Measurements from ENCODE around the gene ZFP36L1.

The ZFP36L1 gene

DNA sequence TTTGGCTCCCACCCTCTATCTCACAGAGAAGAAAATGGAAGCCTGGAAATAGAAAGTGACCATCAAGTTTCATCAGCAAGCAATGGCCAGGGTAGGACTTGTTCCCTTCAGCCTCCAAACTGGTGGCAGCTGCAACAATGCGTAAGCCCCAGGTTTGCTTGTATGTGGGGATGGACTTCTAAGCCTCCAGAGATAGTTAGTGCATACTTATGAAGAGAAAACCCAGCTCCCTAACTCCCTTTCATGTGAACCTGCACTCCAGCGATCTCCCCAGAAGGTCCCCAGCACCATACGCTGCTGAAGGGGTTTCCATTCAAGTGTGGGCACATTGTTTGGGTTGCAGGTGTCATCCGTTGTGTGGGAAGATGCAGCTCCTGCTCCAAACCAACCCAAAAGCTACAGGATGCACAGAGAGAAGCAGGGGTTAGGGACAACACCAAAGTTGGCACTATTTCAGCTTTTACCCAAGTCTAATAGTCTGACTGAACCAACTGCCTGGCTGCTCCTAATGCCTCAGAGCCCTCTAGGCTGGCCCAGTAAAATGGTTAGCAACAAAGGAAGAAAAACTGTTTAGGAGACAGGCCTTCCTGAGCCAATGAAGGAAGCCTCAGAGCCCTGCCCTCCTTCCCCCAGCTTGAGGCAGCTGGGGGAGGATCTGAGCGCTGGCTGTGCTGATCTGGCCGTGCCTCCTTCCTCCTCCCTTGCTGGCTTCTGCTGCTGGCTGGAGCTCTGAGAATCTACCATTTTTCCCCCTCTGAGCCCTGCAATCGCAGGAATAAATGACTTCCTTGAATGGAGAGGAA, 12.3 kb downstream of the ZFP36L1 start:
- Histone ChIP-seq H3K4me3 (ENCODE audit: low read length) (no peak overlapping the region), H3K27me3 (replicated peaks; ENCODE audit: control insufficient read depth, insufficient read depth, low read length) (no peaks in the 10 kb centered on the region), H3K9ac (ENCODE audit: low read length) (peak overlapping the region; percentile 48), H3K36me3 (ENCODE audit: control insufficient read depth, insufficient read depth, low read length, severe bottlenecking) (no peaks in the 10 kb centered on the region), H3K9me3 (ENCODE audit: control insufficient read depth, low read length) (no peaks in the 10 kb centered on the region), H3K4me1 (ENCODE audit: control insufficient read depth, insufficient read depth, low read length) (peaks cover 39% of the 10 kb centered on the region)
- peak; percentile 63 for DNase-seq (ENCODE audit: low read depth)

DNA sequence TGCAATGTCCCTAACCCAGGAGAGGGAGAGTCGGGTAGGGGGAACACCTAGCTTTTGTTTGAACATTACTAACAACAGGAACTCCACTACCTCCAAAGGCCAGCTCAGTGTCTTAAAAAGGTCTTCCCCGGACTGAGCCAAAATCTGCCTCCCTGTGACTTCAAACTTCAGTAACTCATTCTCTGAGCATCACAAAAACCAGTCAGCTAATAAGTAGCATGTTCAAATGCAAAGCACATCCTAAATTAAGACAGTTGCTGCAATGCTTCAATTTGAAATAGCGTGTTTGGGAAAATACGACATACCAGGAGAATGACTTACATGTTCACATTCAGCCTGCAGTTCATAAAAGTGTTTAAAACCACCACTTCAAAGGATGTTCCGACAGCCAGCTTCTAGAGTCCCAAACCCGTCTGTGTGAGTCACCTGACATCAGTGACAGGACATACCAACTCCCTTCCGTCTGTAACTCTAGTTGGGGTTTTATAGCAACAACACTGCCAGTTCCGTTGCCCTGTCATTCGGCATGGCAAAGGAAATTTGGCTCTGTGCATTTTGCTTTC, 13.0 kb downstream of the ZFP36L1 start:
- peak; percentile 84 for DNase-seq (ENCODE audit: low read depth)
- Histone ChIP-seq H3K4me3 (ENCODE audit: low read length) (no peak overlapping the region), H3K36me3 (ENCODE audit: control insufficient read depth, insufficient read depth, low read length, severe bottlenecking) (no peaks in the 10 kb centered on the region), H3K9me3 (ENCODE audit: control insufficient read depth, low read length) (no peaks in the 10 kb centered on the region), H3K9ac (ENCODE audit: low read length) (no peak overlapping the region), H3K4me1 (ENCODE audit: control insufficient read depth, insufficient read depth, low read length) (peaks cover 33% of the 10 kb centered on the region), H3K27me3 (replicated peaks; ENCODE audit: control insufficient read depth, insufficient read depth, low read length) (no peaks in the 10 kb centered on the region)

DNA sequence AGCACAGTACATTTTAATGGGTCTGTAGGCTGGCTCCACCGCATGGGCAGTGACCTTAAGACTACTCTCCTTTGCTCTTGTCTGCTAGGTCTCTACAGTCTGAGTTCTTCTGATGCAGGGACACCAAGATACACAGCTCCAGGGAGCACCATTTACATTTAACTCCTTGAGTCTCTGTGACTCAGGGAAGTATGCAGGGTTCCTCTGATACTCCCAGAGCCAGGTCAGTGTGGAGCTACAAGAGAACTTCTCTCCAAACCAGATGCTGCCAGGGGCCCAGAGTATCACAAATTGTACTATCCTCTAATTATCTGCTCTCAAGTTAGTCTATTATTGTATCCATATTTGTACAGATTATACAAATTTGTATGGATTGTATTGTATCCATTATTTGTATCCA, 15.2 kb downstream of the ZFP36L1 start:
- peaks cover 30% of the 10 kb centered on the region for H3K4me1 ChIP-seq (ENCODE audit: control insufficient read depth, insufficient read depth, low read length)
- no peaks in the 10 kb centered on the region for H3K9me3 ChIP-seq (ENCODE audit: control insufficient read depth, low read length)
- DNase-seq (ENCODE audit: low read depth): no peak
- no peaks in the 10 kb centered on the region for H3K27me3 ChIP-seq (replicated peaks; ENCODE audit: control insufficient read depth, insufficient read depth, low read length)
- H3K9ac ChIP-seq (ENCODE audit: low read length): no peak overlapping the region
- H3K36me3 ChIP-seq (ENCODE audit: control insufficient read depth, insufficient read depth, low read length, severe bottlenecking): no peaks in the 10 kb centered on the region
- H3K4me3 ChIP-seq (ENCODE audit: low read length): no peak overlapping the region

DNA sequence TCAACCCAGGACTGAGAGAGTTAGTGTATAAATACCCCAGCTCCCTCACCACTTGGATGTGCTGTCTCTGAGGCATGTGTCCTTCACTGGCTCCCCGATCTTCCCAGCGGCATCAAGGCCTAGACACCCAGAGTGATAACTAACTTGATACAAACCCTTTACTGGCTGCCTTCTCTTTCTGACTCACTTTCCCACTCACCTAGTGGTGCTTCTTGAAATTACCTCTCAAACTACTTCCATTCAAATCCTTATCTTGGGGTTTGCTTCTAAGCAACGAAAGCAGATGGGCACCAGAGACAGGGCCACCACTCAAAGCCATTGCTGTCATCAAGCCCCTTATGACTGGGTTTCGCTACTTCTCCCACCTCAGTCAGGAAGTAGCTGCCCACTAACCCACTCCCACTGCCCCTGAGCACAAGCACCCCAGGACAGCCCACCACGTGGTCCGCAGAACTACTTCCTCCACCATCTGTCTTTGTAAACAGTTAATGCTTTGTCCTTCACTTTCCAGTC, 17.2 kb downstream of the ZFP36L1 start:
- H3K36me3 ChIP-seq (ENCODE audit: control insufficient read depth, insufficient read depth, low read length, severe bottlenecking): no peaks in the 10 kb centered on the region
- H3K9me3 ChIP-seq (ENCODE audit: control insufficient read depth, low read length): no peaks in the 10 kb centered on the region
- no peak overlapping the region for H3K9ac ChIP-seq (ENCODE audit: low read length)
- no peak for DNase-seq (ENCODE audit: low read depth)
- H3K4me1 ChIP-seq (ENCODE audit: control insufficient read depth, insufficient read depth, low read length): peaks cover 20% of the 10 kb centered on the region
- no peak overlapping the region for H3K4me3 ChIP-seq (ENCODE audit: low read length)
- H3K27me3 ChIP-seq (replicated peaks; ENCODE audit: control insufficient read depth, insufficient read depth, low read length): no peaks in the 10 kb centered on the region

DNA sequence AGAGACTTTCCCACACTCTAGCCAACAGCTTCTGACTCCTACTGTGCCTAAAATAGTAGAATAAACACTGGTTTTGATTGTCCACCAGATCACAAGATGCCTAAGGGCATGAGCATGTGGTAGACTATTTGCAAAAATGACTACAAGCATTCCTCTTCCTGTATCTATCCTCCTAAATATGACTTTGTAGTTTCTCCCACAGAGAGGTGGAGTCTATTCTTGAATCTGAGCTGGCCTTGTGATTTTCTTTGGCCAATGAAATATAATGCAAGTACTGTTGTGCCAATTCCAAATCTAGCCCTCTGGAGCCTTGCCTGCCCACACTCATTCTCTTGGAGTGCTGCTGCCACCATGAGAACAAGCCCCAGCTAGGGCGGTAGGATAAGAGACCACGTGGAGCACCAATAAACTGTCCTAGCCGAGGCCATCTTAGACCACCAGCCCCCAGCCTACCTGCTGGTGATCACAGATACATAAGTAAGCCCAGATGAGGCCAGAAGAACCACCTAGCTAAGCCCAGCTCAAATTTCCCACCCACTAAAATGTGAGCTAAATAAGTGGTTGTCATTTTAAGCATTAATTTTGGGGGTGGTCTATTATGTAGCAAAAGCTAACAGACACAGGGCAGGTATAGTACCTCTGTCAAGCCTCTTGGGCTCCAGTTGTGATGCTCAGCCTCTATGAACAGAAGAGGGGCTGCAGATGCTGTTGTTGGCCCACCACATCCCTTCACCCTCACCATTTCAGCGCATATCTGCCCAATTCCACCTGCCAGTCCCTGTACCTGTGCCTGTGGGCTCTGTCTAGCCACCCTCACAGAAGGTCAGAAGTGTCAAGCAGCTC, 17.9 kb downstream of the ZFP36L1 start:
- no peak overlapping the region for H3K4me3 ChIP-seq (ENCODE audit: low read length)
- no peak overlapping the region for H3K9ac ChIP-seq (ENCODE audit: low read length)
- H3K36me3 ChIP-seq (ENCODE audit: control insufficient read depth, insufficient read depth, low read length, severe bottlenecking): no peaks in the 10 kb centered on the region
- peak; percentile 67 for DNase-seq (ENCODE audit: low read depth)
- H3K4me1 ChIP-seq (ENCODE audit: control insufficient read depth, insufficient read depth, low read length): peaks cover 14% of the 10 kb centered on the region
- H3K9me3 ChIP-seq (ENCODE audit: control insufficient read depth, low read length): no peaks in the 10 kb centered on the region
- H3K27me3 ChIP-seq (replicated peaks; ENCODE audit: control insufficient read depth, insufficient read depth, low read length): no peaks in the 10 kb centered on the region

DNA sequence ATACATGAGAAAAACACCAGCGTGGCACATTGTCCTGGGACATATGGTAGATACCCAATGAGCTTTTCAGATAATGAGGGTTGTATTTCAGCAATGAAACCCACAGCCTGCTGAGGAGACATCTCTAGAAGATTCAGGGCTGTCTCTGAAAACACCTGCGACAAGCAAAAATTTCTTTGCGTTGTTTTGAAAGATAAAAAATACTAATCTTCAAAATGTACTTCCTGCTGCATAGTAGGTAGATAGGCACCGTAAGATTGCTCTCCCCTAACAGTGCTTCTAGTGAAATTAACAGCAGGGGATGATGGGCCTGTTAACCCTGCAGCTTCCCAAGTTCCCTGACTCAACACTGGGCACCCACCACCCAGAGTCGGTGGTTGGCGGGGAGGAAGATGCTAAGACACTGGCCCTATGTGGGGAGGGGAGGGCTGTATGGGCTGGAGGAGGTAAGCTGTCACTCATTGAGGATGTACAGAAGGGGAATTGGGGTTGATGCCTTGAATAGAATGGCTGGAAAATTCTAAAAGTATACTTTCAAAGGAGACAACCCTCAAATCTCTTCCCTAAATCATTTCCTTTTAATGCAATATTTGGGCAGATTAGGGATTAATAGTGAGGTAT, 20.0 kb downstream of the ZFP36L1 start:
- no peaks in the 10 kb centered on the region for H3K36me3 ChIP-seq (ENCODE audit: control insufficient read depth, insufficient read depth, low read length, severe bottlenecking)
- no peaks in the 10 kb centered on the region for H3K9me3 ChIP-seq (ENCODE audit: control insufficient read depth, low read length)
- no peak overlapping the region for H3K4me3 ChIP-seq (ENCODE audit: low read length)
- peaks cover under 1% of the 10 kb centered on the region for H3K4me1 ChIP-seq (ENCODE audit: control insufficient read depth, insufficient read depth, low read length)
- no peak for DNase-seq (ENCODE audit: low read depth)
- H3K27me3 ChIP-seq (replicated peaks; ENCODE audit: control insufficient read depth, insufficient read depth, low read length): no peaks in the 10 kb centered on the region
- H3K9ac ChIP-seq (ENCODE audit: low read length): no peak overlapping the region

DNA sequence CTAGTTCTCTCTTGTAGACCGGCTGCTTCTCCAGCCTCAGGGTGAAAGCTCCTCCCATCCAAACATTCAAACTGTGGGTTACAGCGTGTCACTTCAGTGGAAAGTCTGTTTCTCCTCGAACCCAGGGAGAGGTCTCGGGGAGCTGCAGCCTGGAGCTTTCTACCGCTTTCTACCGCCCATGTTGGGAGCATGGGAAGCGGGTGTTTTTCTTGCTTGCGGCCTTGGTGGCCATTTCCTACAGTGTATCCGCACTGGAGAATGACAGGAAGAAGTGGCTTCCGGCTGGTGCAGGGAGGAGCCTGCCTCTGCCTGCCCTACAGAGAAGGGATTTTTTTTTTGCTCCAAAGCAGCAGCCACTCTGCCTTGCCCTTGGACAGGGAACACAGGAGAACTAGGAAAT, 21.2 kb downstream of the ZFP36L1 start:
- no peaks in the 10 kb centered on the region for H3K9me3 ChIP-seq (ENCODE audit: control insufficient read depth, low read length)
- DNase-seq (ENCODE audit: low read depth): no peak
- no peaks in the 10 kb centered on the region for H3K27me3 ChIP-seq (replicated peaks; ENCODE audit: control insufficient read depth, insufficient read depth, low read length)
- no peaks in the 10 kb centered on the region for H3K36me3 ChIP-seq (ENCODE audit: control insufficient read depth, insufficient read depth, low read length, severe bottlenecking)
- H3K9ac ChIP-seq (ENCODE audit: low read length): no peak overlapping the region
- no peak overlapping the region for H3K4me3 ChIP-seq (ENCODE audit: low read length)
- H3K4me1 ChIP-seq (ENCODE audit: control insufficient read depth, insufficient read depth, low read length): no peaks in the 10 kb centered on the region

DNA sequence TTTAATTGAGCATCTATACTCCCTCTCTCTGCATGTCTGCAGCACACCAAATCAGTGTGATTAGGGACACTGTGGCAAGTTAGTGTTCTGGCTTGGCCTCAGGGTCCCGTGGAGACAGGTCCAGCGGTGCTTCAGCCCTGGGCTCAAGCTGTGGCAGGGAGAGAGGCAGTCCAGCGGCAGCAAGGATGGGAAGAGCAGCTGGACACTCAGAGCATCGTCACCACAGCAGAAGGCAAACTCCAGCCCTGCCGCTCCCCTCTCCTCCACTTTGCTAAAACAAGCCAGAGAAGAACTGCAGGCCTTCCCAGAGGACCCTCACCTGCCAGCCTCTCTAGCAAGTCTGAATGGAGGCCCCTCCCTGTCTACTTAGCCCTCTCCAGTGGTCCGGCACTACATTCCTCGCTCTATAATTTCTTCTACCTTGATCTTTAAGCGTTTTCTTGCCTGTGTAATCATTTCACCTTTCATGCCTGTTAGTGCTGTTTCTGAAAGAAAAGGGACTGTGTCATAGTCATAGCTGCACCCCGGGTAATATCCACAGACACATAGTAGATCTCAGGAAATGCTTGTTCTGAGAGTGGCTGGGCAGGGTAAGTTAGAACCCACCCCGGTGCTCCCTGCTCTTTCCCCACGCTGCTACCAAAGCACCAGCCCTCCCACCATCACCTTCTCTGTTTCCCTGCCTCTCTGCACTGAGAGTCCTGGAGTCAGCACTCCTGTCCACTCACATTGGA, 22.1 kb downstream of the ZFP36L1 start:
- DNase-seq (ENCODE audit: low read depth): no peak
- Histone ChIP-seq H3K9ac (ENCODE audit: low read length) (no peak overlapping the region), H3K4me1 (ENCODE audit: control insufficient read depth, insufficient read depth, low read length) (no peaks in the 10 kb centered on the region), H3K9me3 (ENCODE audit: control insufficient read depth, low read length) (no peaks in the 10 kb centered on the region), H3K36me3 (ENCODE audit: control insufficient read depth, insufficient read depth, low read length, severe bottlenecking) (no peaks in the 10 kb centered on the region), H3K4me3 (ENCODE audit: low read length) (no peak overlapping the region), H3K27me3 (replicated peaks; ENCODE audit: control insufficient read depth, insufficient read depth, low read length) (no peaks in the 10 kb centered on the region)

DNA sequence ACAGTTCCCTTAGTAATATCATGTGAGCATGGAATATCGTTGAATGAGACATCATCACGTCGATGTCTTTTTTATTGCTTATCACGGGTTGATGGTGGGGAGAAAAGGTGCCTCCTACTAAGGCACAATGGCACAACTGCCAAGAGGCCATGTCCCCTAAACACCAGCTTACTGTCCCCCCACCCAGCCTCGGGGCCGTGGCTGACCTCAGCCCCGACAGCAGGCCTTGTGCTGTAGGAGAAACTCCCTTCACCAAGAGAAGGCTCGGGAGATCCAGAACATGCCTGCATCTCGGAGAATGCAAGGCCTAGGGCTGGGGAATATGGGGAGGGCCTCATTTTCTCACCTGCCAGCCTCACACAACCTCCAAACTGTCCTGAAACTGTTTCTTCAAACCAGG, 22.8 kb downstream of the ZFP36L1 start:
- Histone ChIP-seq H3K9ac (ENCODE audit: low read length) (no peak overlapping the region), H3K4me3 (ENCODE audit: low read length) (no peak overlapping the region), H3K4me1 (ENCODE audit: control insufficient read depth, insufficient read depth, low read length) (no peaks in the 10 kb centered on the region), H3K27me3 (replicated peaks; ENCODE audit: control insufficient read depth, insufficient read depth, low read length) (no peaks in the 10 kb centered on the region), H3K36me3 (ENCODE audit: control insufficient read depth, insufficient read depth, low read length, severe bottlenecking) (no peaks in the 10 kb centered on the region), H3K9me3 (ENCODE audit: control insufficient read depth, low read length) (no peaks in the 10 kb centered on the region)
- DNase-seq (ENCODE audit: low read depth): no peak

DNA sequence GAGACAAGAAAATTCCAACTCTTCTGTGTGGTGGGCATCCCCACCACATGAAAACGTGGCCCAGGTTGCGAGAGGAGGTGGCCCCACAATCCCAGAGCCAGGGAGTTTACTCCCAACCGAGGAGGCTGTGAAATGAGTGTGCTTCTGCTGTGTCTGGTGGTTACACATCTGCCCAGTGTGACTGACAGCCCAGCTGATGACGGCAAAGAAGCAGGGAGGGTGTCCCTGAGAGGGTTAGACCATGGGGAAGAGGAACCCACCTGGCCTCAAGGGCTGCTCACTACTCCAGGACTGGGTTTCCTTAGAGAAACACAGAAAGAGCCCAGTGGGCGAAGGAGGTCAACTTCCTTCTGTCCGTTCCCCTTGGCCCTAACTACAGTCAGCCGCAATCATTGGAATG, 24.6 kb downstream of the ZFP36L1 start:
- DNase-seq (ENCODE audit: low read depth): no peak
- Histone ChIP-seq H3K4me1 (ENCODE audit: control insufficient read depth, insufficient read depth, low read length) (peaks cover 6% of the 10 kb centered on the region), H3K36me3 (ENCODE audit: control insufficient read depth, insufficient read depth, low read length, severe bottlenecking) (no peaks in the 10 kb centered on the region), H3K27me3 (replicated peaks; ENCODE audit: control insufficient read depth, insufficient read depth, low read length) (no peaks in the 10 kb centered on the region), H3K4me3 (ENCODE audit: low read length) (no peak overlapping the region), H3K9me3 (ENCODE audit: control insufficient read depth, low read length) (no peaks in the 10 kb centered on the region), H3K9ac (ENCODE audit: low read length) (no peak overlapping the region)
